NCI-H128 (cell line): Measurements from ENCODE around the gene BNIP5.
"Not testable (repeated sequence)": the region's sequence is repeated elsewhere in the genome, so short reads cannot be mapped to it uniquely, and the experiment has no call there.

Source experiments
- DNase-seq: peaks from one replicate; lab custom pipeline; 2025; ENCODE audit not compliant: unreplicated experiment; lab: John Stamatoyannopoulos, UW

BNIP5 gene

GRCh38 chr6:36367743-36368142 lies 31.1 kb upstream of the BNIP5 start:
- no peak for DNase-seq

- DNase-seq, result no peak
These were observed 28.2 kb upstream of the BNIP5 start for GRCh38 chr6:36364669-36365479.

- DNase-seq, result not testable (repeated sequence)
These were observed 27.5 kb upstream of the BNIP5 start for GRCh38 chr6:36364061-36364635.

GRCh38 chr6:36363371-36363752 lies 26.7 kb upstream of the BNIP5 start:
- not testable (repeated sequence) for DNase-seq

GRCh38 chr6:36362551-36363370 lies 26.1 kb upstream of the BNIP5 start:
- DNase-seq, result no peak

GRCh38 chr6:36361071-36361470 lies 24.4 kb upstream of the BNIP5 start:
- no peak for DNase-seq

GRCh38 chr6:36360241-36361054 lies 23.8 kb upstream of the BNIP5 start:
- DNase-seq, result peak; percentile 73

- no peak for DNase-seq
These were observed 21.7 kb upstream of the BNIP5 start for GRCh38 chr6:36358226-36358915.

GRCh38 chr6:36357872-36358225 lies 21.2 kb upstream of the BNIP5 start:
- DNase-seq, result no peak

GRCh38 chr6:36355819-36356218 lies 19.1 kb upstream of the BNIP5 start:
- DNase-seq, result no peak

- DNase-seq, result no peak
These were observed 16.8 kb upstream of the BNIP5 start for GRCh38 chr6:36353411-36353915.

- no peak for DNase-seq
These were observed 15.9 kb upstream of the BNIP5 start for GRCh38 chr6:36352477-36353157.

GRCh38 chr6:36350681-36351571 lies 14.2 kb upstream of the BNIP5 start:
- no peak for DNase-seq

GRCh38 chr6:36350082-36350481 lies 13.4 kb upstream of the BNIP5 start:
- no peak for DNase-seq

- peak; percentile 58 for DNase-seq
These were observed 12.6 kb upstream of the BNIP5 start for GRCh38 chr6:36349240-36349639.

- no peak for DNase-seq
These were observed 10.9 kb upstream of the BNIP5 start for GRCh38 chr6:36347621-36348020.

- DNase-seq, result no peak
These were observed 10.0 kb upstream of the BNIP5 start for GRCh38 chr6:36346486-36347273.
